Endothelial cell of umbilical vein (primary cell): ENCODE data around the gene SLC25A44. TPM values are rescaled to one million over a fixed set of nuclear protein-coding genes. Genes with fewer than 3 reads are reported as not detected.

ENCODE experiments used
- BruUV-seq: library from RNA; stranded (reverse); fragments of 400-500 nt; replicated peaks from 2 replicates; lab custom pipeline; 2021; lab: Mats Ljungman, UMichigan
- CTCF ChIA-PET: fragments of 300-600, 350-600 bp; sonication (Branson Sonifier 250); formaldehyde crosslinking; loops from one replicate; lab custom pipeline; 2021; ENCODE audit warnings: antibody characterized with exemption, inconsistent platforms; lab: Charles Lee
- POLR2A ChIA-PET: fragments of 300-600, 350-600 bp; sonication (Branson Sonifier 250); formaldehyde crosslinking; loops from one replicate; lab custom pipeline; 2021; ENCODE audit warnings: antibody characterized with exemption, inconsistent platforms; lab: Charles Lee
- DNase-seq: peaks from one replicate; pipeline ENCODE4 v3.0.0-alpha.2; 2011; ENCODE audit warnings: low read depth, low spot score
- FAIRE-seq: peaks from 2 replicates; lab custom pipeline; 2011; peaks lifted over from hg19 to GRCh38; lab: Jason Lieb, UNC
- H2AFZ ChIP-seq: 2 replicates; pipeline ENCODE4 v1.6.0; 2012; ENCODE audit warnings: low read depth, low read length, control low read depth, inconsistent platforms
- H3K27ac ChIP-seq: 2 replicates; pipeline ENCODE4 v1.5.1; 2011; ENCODE audit warnings: low read depth, mild to moderate bottlenecking, control low read depth, low read length, moderate library complexity; ENCODE audit not compliant: insufficient read depth
- H3K27me3 ChIP-seq, 2 experiments: 2 replicates each; pipeline versions ENCODE4 v1.6.0 to v1.6.1; 2011; ENCODE audit warnings: low read length in 2 of 2, mixed read lengths in 1 of 2; ENCODE audit not compliant: control insufficient read depth in 2 of 2, insufficient read depth in 2 of 2
- H3K36me3 ChIP-seq, 2 experiments: 2 replicates in 1 of 2; 3 replicates in 1 of 2; pipeline ENCODE4 v1.5.1; 2011; ENCODE audit warnings: low read length in 2 of 2, mild to moderate bottlenecking in 1 of 2, moderate library complexity in 1 of 2; ENCODE audit not compliant: control insufficient read depth in 2 of 2, insufficient read depth in 2 of 2; ENCODE audit errors: extremely low read depth in 1 of 2
- H3K4me1 ChIP-seq: 3 replicates; pipeline ENCODE4 v1.5.1; 2011; ENCODE audit warnings: mild to moderate bottlenecking, low read length; ENCODE audit not compliant: control insufficient read depth, insufficient read depth; ENCODE audit errors: extremely low read depth
- H3K4me2 ChIP-seq: 2 replicates; pipeline ENCODE4 v1.6.1; 2011; ENCODE audit warnings: low read length, control low read depth, mixed read lengths; ENCODE audit not compliant: insufficient read depth
- H3K4me3 ChIP-seq, 3 experiments: fragments of 200-600 bp in 1 of 3; sonication (generic), shearing (Covaris generic) in 1 of 3; replicated peaks in 1 of 3; 2 replicates each; pipeline ENCODE4 v1.5.1; 2011 to 2016; ENCODE audit warnings: control low read depth in 3 of 3, low read length in 3 of 3, mild to moderate bottlenecking in 2 of 3, inconsistent platforms in 1 of 3, low read depth in 1 of 3, moderate library complexity in 1 of 3; ENCODE audit not compliant: insufficient read depth in 1 of 3
- H3K79me2 ChIP-seq: 2 replicates; pipeline ENCODE4 v1.6.0; 2012; ENCODE audit warnings: low read length, inconsistent platforms; ENCODE audit not compliant: control insufficient read depth, insufficient read depth
- H3K9ac ChIP-seq: replicated peaks from 2 replicates; pipeline ENCODE3; 2011; ENCODE audit warnings: low read length, control low read depth; ENCODE audit not compliant: insufficient read depth; ENCODE audit errors: extremely low read depth
- H3K9me1 ChIP-seq: replicated peaks from 3 replicates; pipeline ENCODE4 v1.6.0; 2011; ENCODE audit warnings: mild to moderate bottlenecking, low read length; ENCODE audit not compliant: control insufficient read depth, insufficient read depth; ENCODE audit errors: extremely low read depth
- H3K9me3 ChIP-seq: replicated peaks from 2 replicates; pipeline ENCODE4 v1.5.1; 2012; ENCODE audit warnings: low read length, inconsistent platforms; ENCODE audit not compliant: control insufficient read depth, insufficient read depth
- H4K20me1 ChIP-seq: replicated peaks from 2 replicates; pipeline ENCODE3; 2011; ENCODE audit warnings: mild to moderate bottlenecking, low read length; ENCODE audit not compliant: control insufficient read depth, insufficient read depth; ENCODE audit errors: extremely low read depth
- EZH2 ChIP-seq: IDR thresholded peaks from 2 replicates; pipeline ENCODE4 v1.6.1; 2012; ENCODE audit warnings: borderline replicate concordance, low read depth, mild to moderate bottlenecking, moderate library complexity, low read length, inconsistent platforms; ENCODE audit not compliant: severe bottlenecking
- FOS ChIP-seq: IDR thresholded peaks from 2 replicates; pipeline ENCODE4 v1.6.1; 2011; ENCODE audit warnings: mild to moderate bottlenecking, low read length, moderate library complexity, borderline replicate concordance; ENCODE audit not compliant: insufficient read depth
- GATA2 ChIP-seq: IDR thresholded peaks from 2 replicates; pipeline ENCODE4 v1.7.0; 2011; ENCODE audit warnings: low read depth, mild to moderate bottlenecking, moderate library complexity, mixed read lengths, low read length; ENCODE audit not compliant: insufficient read length, insufficient read depth
- JUN ChIP-seq: IDR thresholded peaks from 2 replicates; pipeline ENCODE4 v1.6.1; 2011; ENCODE audit warnings: borderline replicate concordance, low read depth; ENCODE audit not compliant: insufficient read length, insufficient read depth
- MYC ChIP-seq: IDR thresholded peaks from one replicate; pipeline ENCODE4 v1.6.1; 2011; ENCODE audit warnings: mild to moderate bottlenecking, low read depth, low read length
- POLR2A ChIP-seq: IDR thresholded peaks from 2 replicates; pipeline ENCODE4 v1.6.1; 2012; ENCODE audit warnings: low read depth, mild to moderate bottlenecking, control low read depth, low read length
- POLR2AphosphoS5 ChIP-seq: IDR thresholded peaks from 2 replicates; pipeline ENCODE4 v1.6.1; 2012; ENCODE audit warnings: low read depth, mild to moderate bottlenecking, control low read depth, low read length, moderate library complexity; ENCODE audit not compliant: insufficient read depth
- dilution Hi-C: fragments of 300-500 bp; cut with MboI; formaldehyde crosslinking; loops from one replicate; pipeline ENCODE4 v1.15.0; 2019; ENCODE audit warnings: low sequenced_read_pairs; ENCODE audit not compliant: extremely low pct_ligation_motif_present
- intact Hi-C: fragments of 100-400 bp; cut with micrococcal nuclease; formaldehyde crosslinking; loops from one replicate; pipeline ENCODE4 v1.10.0; 2022
- polyA plus RNA-seq, 4 experiments: library from polyadenylated mRNA; depleted of rRNA in 3 of 4; stranded (reverse) in 3 of 4; unstranded in 1 of 4; fragments of >200 nt; gene quantifications; 2 replicates each; pipeline versions ENCODE4 v1.2.1 to v1.2.3, GENCODE V29; 2011 to 2012; ENCODE audit warnings: missing spikeins in 1 of 4
- total RNA-seq: library from RNA; stranded (reverse); gene quantifications from 2 replicates; pipeline ENCODE4 v1.2.3, GENCODE V29; 2021
- TF ChIP-seq, protein P1 (sequence below): IDR thresholded peaks from 2 replicates; pipeline ENCODE4 v1.6.1; 2011; ENCODE audit not compliant: insufficient read depth, insufficient read length
- TF ChIP-seq, protein P2 (sequence below), 2 donors: IDR thresholded peaks; 1 replicate in 1 of 2; 2 replicates in 1 of 2; pipeline ENCODE4 v1.5.1; 2011; ENCODE audit warnings: low read length in 2 of 2, mild to moderate bottlenecking in 2 of 2, moderate library complexity in 2 of 2, control low read depth in 1 of 2, inconsistent platforms in 1 of 2, low read depth in 1 of 2; ENCODE audit not compliant: insufficient read depth in 1 of 2; ENCODE audit errors: extremely low read depth in 1 of 2

Gene SLC25A44
- total and polyA plus RNA-seq, 2 donors (not counting 3 experiments of a cell fraction or from before 2014, with no cell fraction given): 24.0 to 30.6 TPM

DNA sequence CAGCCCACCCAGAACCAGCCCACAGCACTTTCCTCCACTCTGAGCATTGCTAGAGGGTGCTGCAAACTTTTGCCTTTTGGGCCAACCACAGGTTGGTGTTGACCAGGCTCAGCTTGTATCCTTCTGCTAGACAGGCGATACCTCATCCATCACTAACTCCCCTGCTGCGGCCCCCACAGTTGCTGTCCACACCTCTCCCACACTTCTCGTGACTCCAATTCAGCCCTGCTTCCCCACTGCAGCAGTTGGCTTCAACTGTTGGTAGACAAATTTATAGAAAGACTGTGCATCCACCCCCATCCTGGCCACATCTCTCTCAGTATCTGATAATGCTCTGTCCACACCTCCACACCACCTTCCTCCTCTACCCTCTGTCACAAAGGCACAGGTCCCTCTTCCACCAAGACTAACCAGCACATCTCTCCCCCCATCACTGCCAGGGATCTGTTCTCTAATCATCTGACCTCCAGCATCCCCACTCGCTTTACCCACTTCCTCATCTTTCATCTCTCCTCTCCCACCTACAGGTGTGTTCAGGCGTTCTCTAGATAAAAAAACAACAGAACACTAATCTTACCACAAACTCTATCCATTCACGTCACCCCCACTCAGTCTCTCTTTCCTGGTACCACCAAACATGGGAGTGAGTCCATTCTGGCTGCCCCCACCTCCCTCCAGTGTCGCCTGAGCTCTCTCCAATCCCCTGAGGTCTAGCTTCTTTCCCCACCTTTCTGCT lies 15.8 kb upstream of the SLC25A44 start:
- H2AFZ ChIP-seq: no peak overlapping the region
- no peaks in the 10 kb centered on the region for H3K9me3 ChIP-seq
- H3K27ac ChIP-seq: no peak overlapping the region
- BruUV-seq: no TSS peak
- FAIRE-seq (no peak), DNase-seq (no peak)
- TF ChIP-seq FOS: no peak
- no peak for TF ChIP-seq MYC
- TF ChIP-seq POLR2AphosphoS5: no peak
- no peak for TF ChIP-seq JUN
- no peak for TF ChIP-seq EZH2
- TF ChIP-seq GATA2: no peak
- TF ChIP-seq, protein P1, sequence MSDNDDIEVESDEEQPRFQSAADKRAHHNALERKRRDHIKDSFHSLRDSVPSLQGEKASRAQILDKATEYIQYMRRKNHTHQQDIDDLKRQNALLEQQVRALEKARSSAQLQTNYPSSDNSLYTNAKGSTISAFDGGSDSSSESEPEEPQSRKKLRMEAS: no peak
- no peak overlapping the region for H3K4me3 ChIP-seq
- H3K27me3 ChIP-seq: peaks cover 2 to 4% of the 10 kb centered on the region in 2 experiments
- no peak overlapping the region for H3K9ac ChIP-seq
- H3K4me1 ChIP-seq: no peaks in the 10 kb centered on the region
- H4K20me1 ChIP-seq: no peaks in the 10 kb centered on the region
- intact Hi-C loops (no loop called here), dilution Hi-C loops (no loop called here)
- no peaks in the 10 kb centered on the region for H3K36me3 ChIP-seq
- ChIA-PET CTCF (no interaction called here), POLR2A (interaction anchor here (0.7 kb wide), 1 partner anchor 130 kb away, joined by 4 read pairs; no protein-coding TSS in a partner anchor)
- H3K9me1 ChIP-seq: no peaks in the 10 kb centered on the region
- H3K79me2 ChIP-seq: no peaks in the 10 kb centered on the region
- H3K4me2 ChIP-seq: no peak overlapping the region

DNA sequence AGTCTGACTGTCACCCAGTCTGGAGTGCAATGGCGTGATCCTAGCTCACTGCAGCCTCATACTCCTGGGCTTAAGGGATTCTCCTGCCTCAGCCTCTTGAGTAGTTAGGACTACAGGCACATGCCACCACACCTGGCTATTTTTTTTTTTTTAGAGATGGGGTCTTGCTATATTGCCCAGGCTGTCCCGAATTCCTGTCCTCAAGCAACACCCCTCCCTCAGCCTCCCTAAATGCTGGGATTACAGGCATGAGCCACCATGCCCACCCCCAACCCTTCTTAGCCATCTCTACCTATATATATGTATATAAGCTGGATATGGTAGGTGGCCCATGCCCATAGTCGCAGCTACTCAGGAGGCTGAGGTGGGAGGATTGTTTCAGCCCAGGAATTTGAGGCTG lies 13.4 kb upstream of the SLC25A44 start:
- no peaks in the 10 kb centered on the region for H3K9me3 ChIP-seq
- dilution Hi-C loops (no loop called here), intact Hi-C loops (no loop called here)
- FAIRE-seq (no peak), DNase-seq (no peak)
- no peaks in the 10 kb centered on the region for H3K9me1 ChIP-seq
- no peak overlapping the region for H2AFZ ChIP-seq
- CTCF ChIA-PET: no interaction called here
- H3K4me3 ChIP-seq: no peak overlapping the region
- H3K79me2 ChIP-seq: no peaks in the 10 kb centered on the region
- no peak overlapping the region for H3K9ac ChIP-seq
- no peaks in the 10 kb centered on the region for H3K36me3 ChIP-seq
- H3K4me2 ChIP-seq: no peak overlapping the region
- no peaks in the 10 kb centered on the region for H3K4me1 ChIP-seq
- H3K27me3 ChIP-seq: peaks cover 2 to 4% of the 10 kb centered on the region in 2 experiments
- no peaks in the 10 kb centered on the region for H4K20me1 ChIP-seq
- TF ChIP-seq, protein P2, sequence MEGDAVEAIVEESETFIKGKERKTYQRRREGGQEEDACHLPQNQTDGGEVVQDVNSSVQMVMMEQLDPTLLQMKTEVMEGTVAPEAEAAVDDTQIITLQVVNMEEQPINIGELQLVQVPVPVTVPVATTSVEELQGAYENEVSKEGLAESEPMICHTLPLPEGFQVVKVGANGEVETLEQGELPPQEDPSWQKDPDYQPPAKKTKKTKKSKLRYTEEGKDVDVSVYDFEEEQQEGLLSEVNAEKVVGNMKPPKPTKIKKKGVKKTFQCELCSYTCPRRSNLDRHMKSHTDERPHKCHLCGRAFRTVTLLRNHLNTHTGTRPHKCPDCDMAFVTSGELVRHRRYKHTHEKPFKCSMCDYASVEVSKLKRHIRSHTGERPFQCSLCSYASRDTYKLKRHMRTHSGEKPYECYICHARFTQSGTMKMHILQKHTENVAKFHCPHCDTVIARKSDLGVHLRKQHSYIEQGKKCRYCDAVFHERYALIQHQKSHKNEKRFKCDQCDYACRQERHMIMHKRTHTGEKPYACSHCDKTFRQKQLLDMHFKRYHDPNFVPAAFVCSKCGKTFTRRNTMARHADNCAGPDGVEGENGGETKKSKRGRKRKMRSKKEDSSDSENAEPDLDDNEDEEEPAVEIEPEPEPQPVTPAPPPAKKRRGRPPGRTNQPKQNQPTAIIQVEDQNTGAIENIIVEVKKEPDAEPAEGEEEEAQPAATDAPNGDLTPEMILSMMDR (IDR thresholded peaks at IDR 0.05; ENCODE audit: extremely low read depth in 1 of 2, insufficient read depth in 1 of 2, low read depth in 1 of 2, low read length in 2 of 2): no peak
- TF ChIP-seq JUN (no peak), GATA2 (no peak), POLR2A (no peak), EZH2 (no peak), FOS (no peak), POLR2AphosphoS5 (no peak), MYC (no peak)
- TF ChIP-seq, protein P1: no peak
- no TSS peak for BruUV-seq
- no peak overlapping the region for H3K27ac ChIP-seq
- POLR2A ChIA-PET: no interaction called here
